RWPE1 (cell line): ENCODE results near the gene IFNLR1.

Source experiments
- CTCF ChIA-PET: fragments of 350-600 bp; sonication (Branson Sonifier 250); formaldehyde crosslinking; extraction: SDS; loops from one replicate; lab custom pipeline; 2021; lab: Yijun Ruan, JAX
- POLR2A ChIA-PET: fragments of 400-600 bp; formaldehyde crosslinking; extraction: SDS; loops from one replicate; lab custom pipeline; 2020; ENCODE audit warnings: antibody characterized with exemption; ENCODE audit not compliant: low non-redundant PET; lab: Yijun Ruan, JAX
- DNase-seq: peaks from one replicate; pipeline ENCODE4 v3.0.0; 2012; ENCODE audit warnings: low spot score
- H3K27ac ChIP-seq: fragments of 450-650 bp; 2 replicates; pipeline ENCODE4 v1.5.1; 2017
- TF ChIP-seq, protein P1 (sequence below): fragments of 450-650 bp; conservative IDR thresholded peaks from 2 replicates; pipeline ENCODE4 v1.5.1; 2017; ENCODE audit warnings: low read depth, mild to moderate bottlenecking

Gene IFNLR1

GRCh38 chr1:24138476-24139221, 48.4 kb downstream of the IFNLR1 start:
- TF ChIP-seq, protein P1, sequence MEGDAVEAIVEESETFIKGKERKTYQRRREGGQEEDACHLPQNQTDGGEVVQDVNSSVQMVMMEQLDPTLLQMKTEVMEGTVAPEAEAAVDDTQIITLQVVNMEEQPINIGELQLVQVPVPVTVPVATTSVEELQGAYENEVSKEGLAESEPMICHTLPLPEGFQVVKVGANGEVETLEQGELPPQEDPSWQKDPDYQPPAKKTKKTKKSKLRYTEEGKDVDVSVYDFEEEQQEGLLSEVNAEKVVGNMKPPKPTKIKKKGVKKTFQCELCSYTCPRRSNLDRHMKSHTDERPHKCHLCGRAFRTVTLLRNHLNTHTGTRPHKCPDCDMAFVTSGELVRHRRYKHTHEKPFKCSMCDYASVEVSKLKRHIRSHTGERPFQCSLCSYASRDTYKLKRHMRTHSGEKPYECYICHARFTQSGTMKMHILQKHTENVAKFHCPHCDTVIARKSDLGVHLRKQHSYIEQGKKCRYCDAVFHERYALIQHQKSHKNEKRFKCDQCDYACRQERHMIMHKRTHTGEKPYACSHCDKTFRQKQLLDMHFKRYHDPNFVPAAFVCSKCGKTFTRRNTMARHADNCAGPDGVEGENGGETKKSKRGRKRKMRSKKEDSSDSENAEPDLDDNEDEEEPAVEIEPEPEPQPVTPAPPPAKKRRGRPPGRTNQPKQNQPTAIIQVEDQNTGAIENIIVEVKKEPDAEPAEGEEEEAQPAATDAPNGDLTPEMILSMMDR, result no peak
- CTCF ChIA-PET, result no interaction called here
- no peak overlapping the region for H3K27ac ChIP-seq
- DNase-seq, result no peak
- POLR2A ChIA-PET, result no interaction called here

DNA sequence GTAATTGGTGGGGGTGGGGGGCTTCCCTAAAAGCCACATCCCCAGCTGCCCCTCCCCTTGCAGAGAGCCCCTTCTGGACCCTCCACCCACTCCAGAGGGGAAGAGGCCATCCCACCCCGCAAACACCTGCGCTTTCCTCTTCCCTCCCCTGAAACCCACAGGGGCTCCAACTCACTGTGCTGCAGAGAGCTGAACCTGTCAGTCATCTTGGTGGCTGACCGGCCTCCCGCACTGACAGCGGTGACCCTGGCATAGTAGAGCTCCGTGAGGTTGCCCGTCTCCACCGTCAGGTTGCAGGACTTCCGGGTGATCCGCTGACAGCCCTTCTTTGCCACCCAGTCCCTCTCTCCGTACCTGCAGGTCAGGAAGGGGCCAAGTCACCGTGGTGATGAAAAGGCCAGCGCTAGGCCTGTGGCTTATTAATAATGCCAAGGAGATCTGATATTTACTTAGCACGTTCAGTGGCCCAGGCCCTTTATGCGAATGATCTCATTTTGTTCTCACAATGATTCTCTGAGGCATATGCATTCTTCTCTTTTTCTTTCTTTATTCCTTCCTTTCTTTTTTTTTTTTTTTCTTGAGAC, 50.0 kb downstream of the IFNLR1 start:
- CTCF ChIA-PET, result no interaction called here

DNA sequence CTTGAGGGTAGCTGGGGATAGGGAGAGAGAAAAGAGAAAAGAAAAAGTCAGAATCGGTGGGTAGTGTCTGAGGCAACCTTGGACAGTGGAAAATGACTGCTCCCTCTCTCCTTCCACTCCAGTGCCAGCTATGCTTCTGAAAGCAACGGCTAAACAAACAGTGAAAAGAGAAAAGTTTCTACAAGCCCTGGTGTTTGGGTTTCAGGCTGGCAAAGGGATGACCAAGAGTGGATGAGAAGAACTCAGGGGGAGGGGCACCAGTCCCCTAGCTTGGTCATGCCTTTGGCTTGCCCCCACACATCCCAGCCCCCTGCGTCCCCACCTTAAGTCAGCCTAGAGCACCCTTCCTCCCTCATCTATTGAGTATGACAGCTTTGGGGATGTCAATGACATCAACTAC, 52.7 kb downstream of the IFNLR1 start:
- no peak for DNase-seq
- ChIA-PET CTCF (interaction anchor here (1.0 kb wide), 1 partner anchor 257 kb away, joined by 3 read pairs; no protein-coding TSS in a partner anchor), POLR2A (no interaction called here)

More for the DNA sequence above, 50.0 kb downstream of the IFNLR1 start:
- TF ChIP-seq, protein P1, result no peak
- POLR2A ChIA-PET, result no interaction called here
- no peak overlapping the region for H3K27ac ChIP-seq
- DNase-seq, result no peak

GRCh38 chr1:24133819-24134218, 53.3 kb downstream of the IFNLR1 start:
- CTCF ChIA-PET, result interaction anchor here (1.0 kb wide), 1 partner anchor 258 kb away, joined by 3 read pairs; no protein-coding TSS in a partner anchor
- H3K27ac ChIP-seq, result no peak overlapping the region
- DNase-seq, result no peak
- POLR2A ChIA-PET, result no interaction called here
- TF ChIP-seq, protein P1, result no peak

More for the DNA sequence above, 52.7 kb downstream of the IFNLR1 start:
- no peak overlapping the region for H3K27ac ChIP-seq
- TF ChIP-seq, protein P1, result no peak

GRCh38 chr1:24130385-24130784, 56.7 kb downstream of the IFNLR1 start:
- TF ChIP-seq, protein P1, result no peak
- no peak overlapping the region for H3K27ac ChIP-seq
- CTCF ChIA-PET, result no interaction called here
- no peak for DNase-seq
- POLR2A ChIA-PET, result no interaction called here

DNA sequence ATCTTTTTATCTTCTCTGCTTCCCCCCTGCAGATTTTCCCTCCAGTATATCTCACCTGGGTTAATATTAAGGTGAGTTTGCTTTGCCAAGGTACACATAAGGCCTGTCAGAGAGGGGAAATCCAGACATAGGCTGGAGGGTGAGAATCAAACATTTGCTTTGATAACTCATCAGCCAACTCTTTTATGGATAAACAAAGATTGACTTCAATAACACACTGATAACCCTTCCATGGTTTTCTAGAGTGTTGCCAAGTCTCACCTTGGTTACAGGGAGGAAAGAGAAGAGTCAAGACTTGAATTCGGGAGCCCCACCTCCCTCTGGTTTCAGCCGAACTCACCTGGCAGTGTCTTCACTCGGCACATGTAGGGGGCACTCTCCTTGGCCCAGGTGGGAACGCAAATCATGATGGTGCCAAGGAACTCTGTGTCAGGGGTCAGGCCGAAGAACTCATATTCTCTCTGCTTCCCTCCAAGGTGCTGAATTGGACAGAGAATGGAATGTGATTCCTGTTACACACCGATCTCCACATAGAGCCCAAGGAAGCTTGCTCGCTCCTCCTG, 59.2 kb downstream of the IFNLR1 start:
- no peak overlapping the region for H3K27ac ChIP-seq
- POLR2A ChIA-PET, result no interaction called here
- TF ChIP-seq, protein P1, result no peak
- no peak for DNase-seq
- CTCF ChIA-PET, result no interaction called here
